ENCODE measurements around the gene OLIG1.

- TF ChIP-seq REST (IDR thresholded peaks at IDR 0.05; ENCODE audit: insufficient replicate concordance, low read depth) = no peak
- TF ChIP-seq, protein P1, sequence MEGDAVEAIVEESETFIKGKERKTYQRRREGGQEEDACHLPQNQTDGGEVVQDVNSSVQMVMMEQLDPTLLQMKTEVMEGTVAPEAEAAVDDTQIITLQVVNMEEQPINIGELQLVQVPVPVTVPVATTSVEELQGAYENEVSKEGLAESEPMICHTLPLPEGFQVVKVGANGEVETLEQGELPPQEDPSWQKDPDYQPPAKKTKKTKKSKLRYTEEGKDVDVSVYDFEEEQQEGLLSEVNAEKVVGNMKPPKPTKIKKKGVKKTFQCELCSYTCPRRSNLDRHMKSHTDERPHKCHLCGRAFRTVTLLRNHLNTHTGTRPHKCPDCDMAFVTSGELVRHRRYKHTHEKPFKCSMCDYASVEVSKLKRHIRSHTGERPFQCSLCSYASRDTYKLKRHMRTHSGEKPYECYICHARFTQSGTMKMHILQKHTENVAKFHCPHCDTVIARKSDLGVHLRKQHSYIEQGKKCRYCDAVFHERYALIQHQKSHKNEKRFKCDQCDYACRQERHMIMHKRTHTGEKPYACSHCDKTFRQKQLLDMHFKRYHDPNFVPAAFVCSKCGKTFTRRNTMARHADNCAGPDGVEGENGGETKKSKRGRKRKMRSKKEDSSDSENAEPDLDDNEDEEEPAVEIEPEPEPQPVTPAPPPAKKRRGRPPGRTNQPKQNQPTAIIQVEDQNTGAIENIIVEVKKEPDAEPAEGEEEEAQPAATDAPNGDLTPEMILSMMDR (IDR thresholded peaks at IDR 0.05; ENCODE audit: insufficient read depth, low read length) = no peak
Measured at GRCh38 chr21:33069994-33070743, at the start of gene OLIG1.
